ENCODE data around the gene EMC7. TPM values are rescaled to one million over a fixed set of nuclear protein-coding genes. Genes with fewer than 3 reads are reported as not detected.

Gene EMC7
- polyA plus RNA-seq, 3 donors = 41.7 to 135 (median 125) TPM

DNA sequence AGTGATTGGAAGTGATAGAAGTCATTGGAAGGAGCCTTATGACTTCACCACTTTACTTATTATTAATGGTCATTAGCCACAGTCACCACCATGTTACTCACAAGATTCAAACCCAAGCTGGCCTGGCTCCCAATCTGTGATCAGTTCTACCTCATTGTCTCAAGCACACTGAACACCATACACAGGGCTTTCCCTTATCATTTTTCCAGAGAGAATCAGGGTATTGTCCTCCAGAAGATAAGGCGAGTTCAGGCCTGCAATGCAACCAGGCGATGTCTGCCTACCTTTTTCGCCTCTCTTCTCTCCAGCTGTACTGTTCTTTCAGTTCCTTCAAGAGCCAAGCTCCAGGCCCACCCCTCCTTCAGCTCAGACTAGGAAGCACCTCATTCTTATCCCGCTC is 24.9 kb downstream of the EMC7 start:
- Mint-ChIP-seq H3K27ac (no peak overlapping the region), H3K9me3 (peaks cover 0 to 19% (median 14%) of the 10 kb centered on the region in 7 donors), H3K27me3 (ENCODE audit: low read depth in 3 of 3) (peaks cover 0 to 1% (median 1%) of the 10 kb centered on the region in 3 donors), H3K4me1 (no peaks in the 10 kb centered on the region), H3K36me3 (peaks cover 1 to 5% of the 10 kb centered on the region in 2 donors), H3K4me3 (no peak overlapping the region)
- H4K20me1 ChIP-seq (ENCODE audit: insufficient read depth, low read length) = no peaks in the 10 kb centered on the region
- no peak for DNase-seq
- no peaks in the 10 kb centered on the region for H3K79me2 ChIP-seq (ENCODE audit: insufficient read depth, low read length)
- WGBS (ENCODE audit: insufficient coverage) = 94% methylated on average over 4 of the region's 4 CpGs
- no peak overlapping the region for H3K9ac ChIP-seq (ENCODE audit: insufficient read depth, low read length, poor library complexity, severe bottlenecking)
- intact Hi-C loops (cut with micrococcal nuclease) = no loop called here
- H3K4me2 ChIP-seq (replicated peaks; ENCODE audit: extremely low read depth, low read length, poor library complexity, severe bottlenecking) = no peak overlapping the region
- H2AFZ ChIP-seq (ENCODE audit: insufficient read depth, low read depth, low read length, poor library complexity, severe bottlenecking) = no peak overlapping the region
- H3K27ac ChIP-seq (ENCODE audit: low read depth in 1 of 2, low read length in 2 of 2) = no peak overlapping the region
- no peaks in the 10 kb centered on the region for H3K36me3 ChIP-seq (replicated peaks in 1 of 2; ENCODE audit: control insufficient read depth in 1 of 2, insufficient read depth in 2 of 2, low read length in 2 of 2)
- peaks cover 8% of the 10 kb centered on the region in 2 donors for H3K9me3 ChIP-seq (replicated peaks in 1 of 2; ENCODE audit: control insufficient read depth in 1 of 2, insufficient read depth in 1 of 2, low read length in 2 of 2)
- no peaks in the 10 kb centered on the region for H3K4me1 ChIP-seq (ENCODE audit: control insufficient read depth in 1 of 2, insufficient read depth in 2 of 2, low read length in 2 of 2)
- no peaks in the 10 kb centered on the region for H3K27me3 ChIP-seq (ENCODE audit: control insufficient read depth in 2 of 2, insufficient read depth in 2 of 2, low read length in 2 of 2)
- H3K4me3 ChIP-seq (replicated peaks in 1 of 3; ENCODE audit: low read depth in 2 of 3, low read length in 3 of 3) = no peak overlapping the region
- no peak for TF ChIP-seq CTCF (IDR thresholded peaks at IDR 0.05)

DNA sequence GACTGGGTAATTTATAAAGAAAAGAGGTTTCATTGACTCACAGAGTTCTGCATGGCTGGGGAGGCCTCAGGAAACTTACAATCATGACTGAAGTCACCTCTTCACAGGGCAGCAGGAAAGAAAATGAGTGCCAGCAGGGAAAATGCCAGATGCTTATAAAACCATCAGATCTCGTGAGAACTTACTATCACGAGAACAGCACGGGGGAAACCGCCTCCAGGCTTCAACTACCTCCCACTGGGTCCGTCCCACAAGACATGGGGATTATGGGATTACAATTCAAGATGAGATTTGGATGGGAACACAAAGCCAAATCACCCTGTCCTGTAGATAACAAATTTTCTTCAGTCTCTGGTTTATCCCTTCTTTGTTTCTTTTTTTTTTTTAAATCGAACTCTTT is 31.7 kb downstream of the EMC7 start:
- H3K4me3 ChIP-seq (replicated peaks in 1 of 3; ENCODE audit: low read depth in 2 of 3, low read length in 3 of 3) = no peak overlapping the region
- no peak for DNase-seq
- Mint-ChIP-seq H3K36me3 (no peaks in the 10 kb centered on the region), H3K4me1 (no peaks in the 10 kb centered on the region), H3K27me3 (ENCODE audit: low read depth in 3 of 3) (peaks cover 0 to 4% (median 0%) of the 10 kb centered on the region in 3 donors), H3K27ac (no peak overlapping the region), H3K9me3 (peaks cover 0 to 10% (median 6%) of the 10 kb centered on the region in 7 donors), H3K4me3 (no peak overlapping the region)
- no CpG with 5 or more reads among the region's 6 CpGs for WGBS (ENCODE audit: insufficient coverage)
- H2AFZ ChIP-seq (ENCODE audit: insufficient read depth, low read depth, low read length, poor library complexity, severe bottlenecking) = no peak overlapping the region
- no peaks in the 10 kb centered on the region for H3K4me1 ChIP-seq (ENCODE audit: control insufficient read depth in 1 of 2, insufficient read depth in 2 of 2, low read length in 2 of 2)
- no peak overlapping the region for H3K27ac ChIP-seq (ENCODE audit: low read depth in 1 of 2, low read length in 2 of 2)
- no peaks in the 10 kb centered on the region for H3K27me3 ChIP-seq (ENCODE audit: control insufficient read depth in 2 of 2, insufficient read depth in 2 of 2, low read length in 2 of 2)
- intact Hi-C loops (cut with micrococcal nuclease) = no loop called here
- TF ChIP-seq CTCF (IDR thresholded peaks at IDR 0.05) = no peak
- no peaks in the 10 kb centered on the region for H4K20me1 ChIP-seq (ENCODE audit: insufficient read depth, low read length)
- no peaks in the 10 kb centered on the region for H3K36me3 ChIP-seq (replicated peaks in 1 of 2; ENCODE audit: control insufficient read depth in 1 of 2, insufficient read depth in 2 of 2, low read length in 2 of 2)
- H3K4me2 ChIP-seq (replicated peaks; ENCODE audit: extremely low read depth, low read length, poor library complexity, severe bottlenecking) = no peak overlapping the region
- H3K79me2 ChIP-seq (ENCODE audit: insufficient read depth, low read length) = no peaks in the 10 kb centered on the region
- peaks cover under 1 to 4% of the 10 kb centered on the region in 2 donors for H3K9me3 ChIP-seq (replicated peaks in 1 of 2; ENCODE audit: control insufficient read depth in 1 of 2, insufficient read depth in 1 of 2, low read length in 2 of 2)
- no peak overlapping the region for H3K9ac ChIP-seq (ENCODE audit: insufficient read depth, low read length, poor library complexity, severe bottlenecking)

All from CD14-positive monocyte (primary cell).